H1 (cell line): ENCODE results near the gene DUSP10. TPM values are rescaled to one million over a fixed set of nuclear protein-coding genes. Genes with fewer than 3 reads are reported as not detected.

Source experiments
- CTCF ChIA-PET: fragments of 300-600 bp; sonication (Branson Sonifier 250); formaldehyde crosslinking; loops from one replicate; lab custom pipeline; 2021; ENCODE audit not compliant: partially characterized antibody; lab: Charles Lee
- POLR2A ChIA-PET: fragments of 300-600 bp; sonication (Branson Sonifier 250); formaldehyde crosslinking; loops from one replicate; lab custom pipeline; 2021; ENCODE audit warnings: inconsistent platforms; ENCODE audit not compliant: partially characterized antibody; lab: Charles Lee
- DNase-seq, 2 experiments: peaks; one replicate each; pipeline versions ENCODE4 v3.0.0 to v3.0.0-alpha.2; 2010 to 2022; ENCODE audit warnings: low spot score in 2 of 2, low read depth in 1 of 2, mixed read lengths in 1 of 2
- FAIRE-seq: peaks from 2 replicates; lab custom pipeline; 2011; peaks lifted over from hg19 to GRCh38; lab: Jason Lieb, UNC
- H2AFZ ChIP-seq: 2 replicates; pipeline ENCODE4 v1.8.1; 2012; ENCODE audit warnings: low read length, inconsistent platforms
- H2AK5ac ChIP-seq: 2 replicates; pipeline ENCODE4 v1.6.1; 2013; ENCODE audit warnings: low read depth, low read length
- H2BK120ac ChIP-seq: replicated peaks from 2 replicates; pipeline ENCODE3; 2013; ENCODE audit warnings: low read depth, low read length, inconsistent platforms
- H2BK12ac ChIP-seq: 2 replicates; pipeline ENCODE4 v1.6.1; 2013; ENCODE audit warnings: low read depth, low read length
- H2BK15ac ChIP-seq: 2 replicates; pipeline ENCODE4 v1.6.1; 2013; ENCODE audit warnings: low read length
- H2BK20ac ChIP-seq: 2 replicates; pipeline ENCODE4 v1.6.1; 2013; ENCODE audit warnings: low read length
- H2BK5ac ChIP-seq: 2 replicates; pipeline ENCODE4 v1.6.1; 2013; ENCODE audit warnings: low read depth, low read length
- H3K14ac ChIP-seq: 2 replicates; pipeline ENCODE4 v1.6.1; 2013; ENCODE audit warnings: inconsistent platforms; ENCODE audit not compliant: insufficient read length
- H3K18ac ChIP-seq: 2 replicates; pipeline ENCODE4 v1.6.1; 2013; ENCODE audit warnings: low read length; ENCODE audit errors: extremely low read depth
- H3K23ac ChIP-seq: 2 replicates; pipeline ENCODE4 v1.6.1; 2013; ENCODE audit warnings: inconsistent platforms; ENCODE audit not compliant: insufficient read length
- H3K23me2 ChIP-seq: 2 replicates; pipeline ENCODE4 v1.6.1; 2013; ENCODE audit warnings: low read depth, low read length
- H3K27ac ChIP-seq: 2 replicates; pipeline ENCODE4 v1.6.1; 2011; ENCODE audit warnings: low read depth, low read length, inconsistent platforms
- H3K27me3 ChIP-seq, 4 experiments: replicated peaks in 1 of 4; 1 replicate in 1 of 4; 2 replicates in 3 of 4; pipeline versions ENCODE4 v1.6.1 to v1.8.1; 2011 to 2013; ENCODE audit warnings: low read length in 3 of 4, mild to moderate bottlenecking in 3 of 4, inconsistent platforms in 2 of 4, mixed read lengths in 2 of 4, moderate library complexity in 1 of 4; ENCODE audit not compliant: control insufficient read depth in 3 of 4, insufficient read depth in 3 of 4; ENCODE audit errors: extremely low read depth in 1 of 4
- H3K36me3 ChIP-seq, 4 experiments: 2 replicates each; pipeline versions ENCODE4 v1.6.1 to v1.8.1; 2011 to 2013; ENCODE audit warnings: mild to moderate bottlenecking in 4 of 4, low read length in 3 of 4, moderate library complexity in 2 of 4, control low read depth in 1 of 4, inconsistent platforms in 1 of 4; ENCODE audit not compliant: insufficient read depth in 4 of 4, control insufficient read depth in 2 of 4
- H3K4ac ChIP-seq: replicated peaks from 2 replicates; pipeline ENCODE3; 2013; ENCODE audit warnings: low read length, low read depth, mixed read lengths, inconsistent platforms; ENCODE audit not compliant: insufficient read length
- H3K4me1 ChIP-seq, 4 experiments: replicated peaks in 1 of 4; 1 replicate in 1 of 4; 2 replicates in 3 of 4; pipeline versions ENCODE4 v1.6.1 to v1.8.1; 2011 to 2013; ENCODE audit warnings: low read length in 3 of 4, inconsistent platforms in 2 of 4, mixed read lengths in 1 of 4; ENCODE audit not compliant: insufficient read depth in 4 of 4, control insufficient read depth in 3 of 4
- H3K4me2 ChIP-seq, 2 experiments: 2 replicates each; pipeline versions ENCODE4 v1.6.1 to v1.8.1; 2011 to 2013; ENCODE audit warnings: low read depth in 2 of 2, low read length in 2 of 2, control low read depth in 1 of 2, inconsistent platforms in 1 of 2, mild to moderate bottlenecking in 1 of 2; ENCODE audit not compliant: insufficient read depth in 1 of 2
- H3K4me3 ChIP-seq, 4 experiments: fragments of 200-600, 300-600 bp in 1 of 4; sonication (generic), shearing (Covaris generic), sonication (Bioruptor Twin) in 1 of 4; 2 replicates each; pipeline versions ENCODE4 v1.5.1 to v1.8.1; 2011 to 2016; ENCODE audit warnings: low read length in 4 of 4, low read depth in 3 of 4, control low read depth in 2 of 4, inconsistent platforms in 2 of 4, mild to moderate bottlenecking in 2 of 4, mixed read lengths in 1 of 4, moderate library complexity in 1 of 4; ENCODE audit not compliant: insufficient read depth in 2 of 4; ENCODE audit errors: extremely low read depth in 1 of 4
- H3K56ac ChIP-seq: replicated peaks from 2 replicates; pipeline ENCODE3; 2013; ENCODE audit warnings: low read depth, mild to moderate bottlenecking, mixed read lengths, low read length, inconsistent platforms; ENCODE audit not compliant: insufficient read length
- H3K79me1 ChIP-seq: 2 replicates; pipeline ENCODE4 v1.6.1; 2013; ENCODE audit warnings: low read depth, low read length, control low read depth
- H3K79me2 ChIP-seq, 2 experiments: 2 replicates each; pipeline versions ENCODE4 v1.6.1 to v1.8.1; 2012 to 2013; ENCODE audit warnings: low read length in 2 of 2, mild to moderate bottlenecking in 2 of 2, inconsistent platforms in 1 of 2; ENCODE audit not compliant: insufficient read depth in 2 of 2, control insufficient read depth in 1 of 2
- H3K9ac ChIP-seq, 4 experiments: replicated peaks in 1 of 4; 1 replicate in 1 of 4; 2 replicates in 3 of 4; pipeline versions ENCODE4 v1.6.1 to v1.8.1; 2011 to 2013; ENCODE audit warnings: low read depth in 3 of 4, low read length in 3 of 4, control low read depth in 2 of 4, mild to moderate bottlenecking in 2 of 4, moderate library complexity in 2 of 4, inconsistent platforms in 1 of 4; ENCODE audit errors: extremely low read depth in 1 of 4
- H3K9me3 ChIP-seq, 2 experiments: 2 replicates each; pipeline versions ENCODE4 v1.6.1 to v1.8.1; 2012 to 2013; ENCODE audit warnings: mild to moderate bottlenecking in 2 of 2, moderate library complexity in 2 of 2, control low read depth in 1 of 2, inconsistent platforms in 1 of 2, low read depth in 1 of 2, low read length in 1 of 2, mixed read lengths in 1 of 2; ENCODE audit not compliant: insufficient read depth in 2 of 2
- H4K20me1 ChIP-seq, 2 experiments: replicated peaks in 1 of 2; 2 replicates each; pipeline versions ENCODE3 to v1.8.1; 2011 to 2013; ENCODE audit warnings: inconsistent platforms in 2 of 2, low read length in 2 of 2, mild to moderate bottlenecking in 1 of 2; ENCODE audit not compliant: insufficient read depth in 2 of 2, control insufficient read depth in 1 of 2
- H4K5ac ChIP-seq: 2 replicates; pipeline ENCODE4 v1.6.1; 2013; ENCODE audit warnings: low read length, low read depth, mixed read lengths, inconsistent platforms; ENCODE audit not compliant: insufficient read length
- H4K8ac ChIP-seq: 2 replicates; pipeline ENCODE4 v1.8.0; 2013; ENCODE audit warnings: mild to moderate bottlenecking, moderate library complexity, low read length, inconsistent platforms; ENCODE audit not compliant: insufficient read depth; ENCODE audit errors: extremely low read depth
- H4K91ac ChIP-seq: replicated peaks from 2 replicates; pipeline ENCODE3; 2013; ENCODE audit warnings: low read length, mixed read lengths, inconsistent platforms; ENCODE audit not compliant: insufficient read length
- BACH1 ChIP-seq: IDR thresholded peaks from 2 replicates; pipeline ENCODE4 v1.6.1; 2012; ENCODE audit warnings: low read length, improper control_type of control experiment
- BCL11A ChIP-seq, 2 experiments: IDR thresholded peaks; one replicate each; pipeline ENCODE4 v1.6.1; 2011; ENCODE audit warnings: low read depth in 2 of 2, low read length in 2 of 2, mild to moderate bottlenecking in 2 of 2
- GABPA ChIP-seq: IDR thresholded peaks from 2 replicates; pipeline ENCODE4 v1.6.1; 2011; ENCODE audit warnings: mild to moderate bottlenecking, low read length, moderate library complexity, borderline replicate concordance; ENCODE audit not compliant: insufficient read depth
- HDAC6 ChIP-seq: IDR thresholded peaks from one replicate; pipeline ENCODE4 v1.7.1; 2012; ENCODE audit warnings: low read depth, mild to moderate bottlenecking, inconsistent platforms, low read length, moderate library complexity
- RXRA ChIP-seq: IDR thresholded peaks from 2 replicates; pipeline ENCODE4 v1.6.1; 2011; ENCODE audit warnings: low read depth, mild to moderate bottlenecking, low read length, moderate library complexity; ENCODE audit not compliant: insufficient read depth
- TAF1 ChIP-seq: IDR thresholded peaks from 2 replicates; pipeline ENCODE4 v1.6.1; 2011; ENCODE audit warnings: mild to moderate bottlenecking, low read depth, low read length
- ZNF274 ChIP-seq: IDR thresholded peaks from 2 replicates; pipeline ENCODE4 v1.7.0; 2012; ENCODE audit warnings: low read length, borderline replicate concordance; ENCODE audit errors: extremely low read depth
- WGBS, 2 experiments: shearing (Covaris generic) in 1 of 2; methylation state at CpG; one replicate each; pipeline versions ENCODE4 v1.1.6 to v1.1.7; 2013 to 2015; ENCODE audit warnings: low lambda C conversion rate in 2 of 2, mixed read lengths in 2 of 2, inconsistent platforms in 1 of 2, low coverage in 1 of 2, missing lambda C conversion rate in 1 of 2; ENCODE audit not compliant: insufficient replicate concordance in 2 of 2, insufficient coverage in 1 of 2, insufficient read length in 1 of 2; ENCODE audit errors: extremely low coverage in 1 of 2, missing lambda C conversion rate in 1 of 2; 5-methylcytosine and 5-hydroxymethylcytosine counted together
- polyA plus RNA-seq, 7 experiments: library from polyadenylated mRNA; depleted of rRNA in 3 of 7; stranded (reverse) in 5 of 7; unstranded in 2 of 7; fragments of >200 nt in 5 of 7; fragments of 200-250 nt in 2 of 7; gene quantifications; 1 replicate in 5 of 7; 2 replicates in 1 of 7; 4 replicates in 1 of 7; pipeline versions ENCODE4 v1.2.1 to v1.2.3, GENCODE V29; 2011 to 2013; ENCODE audit warnings: missing spikeins in 2 of 7, mixed read lengths in 2 of 7
- total RNA-seq: library from RNA; stranded (reverse); fragmentation: NEBNext Ultra II Directional; extraction: Animal tissue kit (Norgen Biotek cat#: 25700); gene quantifications from 2 replicates; pipeline ENCODE4 v1.2.1, GENCODE V29; 2021

The DUSP10 gene
- total and polyA plus RNA-seq, 2 of the 8 experiments (the other 6 are each of a cell fraction or from before 2014, with no cell fraction given), result 1.2 TPM

GRCh38 chr1:221727146-221728036 is 14.5 kb downstream of the DUSP10 start:
- Histone ChIP-seq H4K20me1 (no peaks in the 10 kb centered on the region), H3K27me3 (no peaks in the 10 kb centered on the region; a peak in 1 of 7 replicates), H3K79me1 (no peaks in the 10 kb centered on the region), H3K14ac (no peak overlapping the region), H3K4me3 (no peak overlapping the region), H3K18ac (no peak overlapping the region), H2BK12ac (no peak overlapping the region), H4K91ac (no peak overlapping the region), H2BK120ac (no peak overlapping the region), H4K5ac (no peak overlapping the region), H2BK15ac (no peak overlapping the region), H2BK20ac (no peak overlapping the region), H2AFZ (no peak overlapping the region), H3K4ac (no peak overlapping the region), H3K4me1 (no peaks in the 10 kb centered on the region), H3K79me2 (no peaks in the 10 kb centered on the region), H3K23me2 (no peaks in the 10 kb centered on the region), H3K36me3 (peaks cover 0 to 8% (median 0%) of the 10 kb centered on the region in 4 experiments; a peak in 2 of 8 replicates), H2BK5ac (no peak overlapping the region), H3K4me2 (no peak overlapping the region), H3K9me3 (peaks cover 16 to 21% of the 10 kb centered on the region in 2 experiments), H3K27ac (no peak overlapping the region), H3K23ac (no peak overlapping the region), H4K8ac (no peak overlapping the region), H2AK5ac (no peak overlapping the region), H3K9ac (no peak overlapping the region), H3K56ac (no peak overlapping the region)
- WGBS, 2 experiments, result 89% methylated on average over 3 of the region's 3 CpGs; no CpG with 5 or more reads in 1 of the 2 experiments
- DNase-seq (no peak), FAIRE-seq (no peak)
- TF ChIP-seq HDAC6 (no peak), GABPA (no peak), BCL11A (IDR thresholded peaks at IDR 0.05; ENCODE audit: low read depth in 2 of 2, low read length in 2 of 2) (no peak), ZNF274 (no peak), RXRA (no peak), BACH1 (no peak), TAF1 (no peak)
- ChIA-PET CTCF (interaction anchor here (0.6 to 1.9 kb wide), 2 partner anchors 11 to 1040 kb away, joined by 3 to 6 read pairs; no protein-coding TSS in a partner anchor), POLR2A (no interaction called here)
